Measurements from ENCODE around the gene HDAC9. TPM values are rescaled to one million over a fixed set of nuclear protein-coding genes. Genes with fewer than 3 reads are reported as not detected.

Gene HDAC9
- total RNA-seq, 1 experiment from 2014 or later = 14.7 TPM

- no peak for TF ChIP-seq EZH2 (IDR thresholded peaks at IDR 0.05; ENCODE audit: low read depth)
- no peak for TF ChIP-seq CTCF (conservative IDR thresholded peaks at IDR 0.05)
- CTCF ChIA-PET = no interaction called here
- H3K27me3 ChIP-seq (ENCODE audit: insufficient read depth, low read depth) = no peaks in the 10 kb centered on the region
- no peaks in the 10 kb centered on the region for H3K79me2 ChIP-seq (ENCODE audit: low read depth)
- no TSS peak for BruUV-seq (replicated peaks)
- POLR2A ChIA-PET (ENCODE audit: unreplicated experiment) = no interaction called here
- no peaks in the 10 kb centered on the region; the same call in 1 of the 2 replicates for H3F3A ChIP-seq (ENCODE audit: insufficient read depth, low read depth)
- no peaks in the 10 kb centered on the region for H4K20me1 ChIP-seq (ENCODE audit: insufficient read depth)
- no peaks in the 10 kb centered on the region for H3K4me1 ChIP-seq (replicated peaks; ENCODE audit: insufficient read depth)
- peaks cover 3% of the 10 kb centered on the region; the same call in 1 of the 2 replicates for H3K9me3 ChIP-seq (ENCODE audit: insufficient read depth, low read depth)
- H3K36me3 ChIP-seq (ENCODE audit: low read depth) = no peaks in the 10 kb centered on the region
- intact Hi-C loops (cut with micrococcal nuclease; ENCODE audit: unreplicated experiment) = no loop called here
- H2AFZ ChIP-seq = no peak overlapping the region; the same call in 1 of the 2 replicates
- H3K4me3 ChIP-seq = no peak overlapping the region
- no peak for DNase-seq
- H3K4me2 ChIP-seq = no peak overlapping the region
- no peak overlapping the region for H3K27ac ChIP-seq
- H3K9me2 ChIP-seq (ENCODE audit: insufficient read depth) = no peaks in the 10 kb centered on the region; the same call in 1 of the 2 replicates
Observed at GRCh38 chr7:18820981-18821380, 325.4 kb downstream of the HDAC9 start.

- H3K36me3 ChIP-seq (ENCODE audit: low read depth) = no peaks in the 10 kb centered on the region
- TF ChIP-seq EZH2 (IDR thresholded peaks at IDR 0.05; ENCODE audit: low read depth) = no peak
- no peak for TF ChIP-seq CTCF (conservative IDR thresholded peaks at IDR 0.05)
- no peaks in the 10 kb centered on the region; the same call in 1 of the 2 replicates for H3F3A ChIP-seq (ENCODE audit: insufficient read depth, low read depth)
- no peak overlapping the region for H3K27ac ChIP-seq
- peaks cover 3% of the 10 kb centered on the region; the same call in 1 of the 2 replicates for H3K9me3 ChIP-seq (ENCODE audit: insufficient read depth, low read depth)
- BruUV-seq (replicated peaks) = no TSS peak
- DNase-seq = no peak
- no peaks in the 10 kb centered on the region for H3K79me2 ChIP-seq (ENCODE audit: low read depth)
- H3K4me3 ChIP-seq = no peak overlapping the region
- intact Hi-C loops (cut with micrococcal nuclease; ENCODE audit: unreplicated experiment) = no loop called here
- no peaks in the 10 kb centered on the region for H4K20me1 ChIP-seq (ENCODE audit: insufficient read depth)
- H2AFZ ChIP-seq = 0 out of 2 replicates have a peak overlapping the region, but pooled peaks have one; percentile 18
- H3K27me3 ChIP-seq (ENCODE audit: insufficient read depth, low read depth) = no peaks in the 10 kb centered on the region
- ChIA-PET POLR2A (ENCODE audit: unreplicated experiment) (no interaction called here), CTCF (no interaction called here)
- H3K4me2 ChIP-seq = no peak overlapping the region
- H3K9me2 ChIP-seq (ENCODE audit: insufficient read depth) = no peaks in the 10 kb centered on the region; the same call in 1 of the 2 replicates
- no peaks in the 10 kb centered on the region for H3K4me1 ChIP-seq (replicated peaks; ENCODE audit: insufficient read depth)
Observed at GRCh38 chr7:18821554-18821953, 326.0 kb downstream of the HDAC9 start.

- Histone ChIP-seq H3K27me3 (ENCODE audit: insufficient read depth, low read depth) (no peaks in the 10 kb centered on the region), H3K4me3 (no peak overlapping the region), H3K4me1 (replicated peaks; ENCODE audit: insufficient read depth) (no peaks in the 10 kb centered on the region), H3K9me2 (ENCODE audit: insufficient read depth) (no peaks in the 10 kb centered on the region), H3K9me3 (ENCODE audit: insufficient read depth, low read depth) (peaks cover 3% of the 10 kb centered on the region; the same call in 1 of the 2 replicates), H4K20me1 (ENCODE audit: insufficient read depth) (no peaks in the 10 kb centered on the region), H3K36me3 (ENCODE audit: low read depth) (no peaks in the 10 kb centered on the region), H3F3A (ENCODE audit: insufficient read depth, low read depth) (no peaks in the 10 kb centered on the region), H3K79me2 (ENCODE audit: low read depth) (no peaks in the 10 kb centered on the region), H3K27ac (no peak overlapping the region), H3K4me2 (no peak overlapping the region), H2AFZ (no peak overlapping the region)
- intact Hi-C loops (cut with micrococcal nuclease; ENCODE audit: unreplicated experiment) = no loop called here
- BruUV-seq (replicated peaks) = no TSS peak
- no peak for DNase-seq
- CTCF ChIA-PET = no interaction called here
- TF ChIP-seq CTCF (conservative IDR thresholded peaks at IDR 0.05) (no peak), EZH2 (IDR thresholded peaks at IDR 0.05; ENCODE audit: low read depth) (no peak)
- POLR2A ChIA-PET (ENCODE audit: unreplicated experiment) = no interaction called here
Observed at GRCh38 chr7:18824157-18824556, 328.6 kb downstream of the HDAC9 start.

All from PC-9 (cell line).